NCI-H1694 (cell line): ENCODE measurements around the gene METTL21C.

ENCODE experiments used
- DNase-seq: peaks from one replicate; lab custom pipeline; 2025; lab: John Stamatoyannopoulos, UW

The METTL21C gene

GRCh38 chr13:102697929-102698648, 3.2 kb upstream of the METTL21C start:
- no peak for DNase-seq

- DNase-seq = no peak
These were observed 2.4 kb upstream of the METTL21C start for GRCh38 chr13:102697264-102697663.

GRCh38 chr13:102696465-102696864, 1.6 kb upstream of the METTL21C start:
- DNase-seq = no peak

- DNase-seq = no peak
These were observed 1.1 kb downstream of the METTL21C start for GRCh38 chr13:102693776-102694175.

GRCh38 chr13:102693250-102693649, 1.6 kb downstream of the METTL21C start:
- DNase-seq = peak; percentile 43

- no peak for DNase-seq
These were observed 2.4 kb downstream of the METTL21C start for GRCh38 chr13:102692491-102692826.

GRCh38 chr13:102690883-102691282, 4.0 kb downstream of the METTL21C start:
- DNase-seq = no peak

- no peak for DNase-seq
These were observed 6.4 kb downstream of the METTL21C start for GRCh38 chr13:102688306-102688973.

- no peak for DNase-seq
These were observed 7.3 kb downstream of the METTL21C start for GRCh38 chr13:102687520-102687919.

GRCh38 chr13:102686024-102686423, 8.8 kb downstream of the METTL21C start:
- no peak for DNase-seq

- no peak for DNase-seq
These were observed 11.2 kb downstream of the METTL21C start for GRCh38 chr13:102683637-102684036.

- DNase-seq = no peak
These were observed 12.1 kb downstream of the METTL21C start for GRCh38 chr13:102682727-102683126.

- DNase-seq = no peak
These were observed 12.6 kb downstream of the METTL21C start for GRCh38 chr13:102682211-102682610.

- peak; percentile 59 for DNase-seq
These were observed 13.8 kb downstream of the METTL21C start for GRCh38 chr13:102680842-102681740.

GRCh38 chr13:102680133-102680717, 14.6 kb downstream of the METTL21C start:
- no peak for DNase-seq

GRCh38 chr13:102679449-102680132, 15.3 kb downstream of the METTL21C start:
- no peak for DNase-seq

- DNase-seq = peak; percentile 44
These were observed 16.3 kb downstream of the METTL21C start for GRCh38 chr13:102678339-102679107.

GRCh38 chr13:102677122-102677521, 17.7 kb downstream of the METTL21C start:
- DNase-seq = no peak

- no peak for DNase-seq
These were observed 19.7 kb downstream of the METTL21C start for GRCh38 chr13:102675115-102675514.

- no peak for DNase-seq
These were observed 24.7 kb downstream of the METTL21C start for GRCh38 chr13:102670130-102670529.

- DNase-seq = no peak
These were observed 26.9 kb downstream of the METTL21C start for GRCh38 chr13:102667911-102668310.
